H9 (cell line): Measurements from ENCODE around the gene KIF16B. TPM values are rescaled to one million over a fixed set of nuclear protein-coding genes. Genes with fewer than 3 reads are reported as not detected.

Source experiments
- DNase-seq: peaks from one replicate; pipeline ENCODE4 v3.0.0-alpha.2; 2017
- H2AFZ ChIP-seq: one replicate; pipeline ENCODE4 v1.6.1; 2013; ENCODE audit warnings: mild to moderate bottlenecking, low read length, control low read depth, moderate library complexity
- H2AK5ac ChIP-seq: 2 replicates; pipeline ENCODE4 v1.6.1; 2013; ENCODE audit warnings: low read length, control low read depth, mixed read lengths; ENCODE audit not compliant: insufficient read length
- H2BK120ac ChIP-seq: one replicate; pipeline ENCODE4 v1.6.1; 2013; ENCODE audit warnings: low read depth, mild to moderate bottlenecking, low read length, control low read depth, inconsistent platforms; ENCODE audit not compliant: poor library complexity, severe bottlenecking
- H2BK12ac ChIP-seq: 2 replicates; pipeline ENCODE4 v1.6.1; 2013; ENCODE audit warnings: low read length, control low read depth, mixed read lengths, low read depth; ENCODE audit not compliant: insufficient read length
- H2BK15ac ChIP-seq: 2 replicates; pipeline ENCODE4 v1.6.1; 2013; ENCODE audit warnings: low read depth, low read length, control low read depth
- H2BK20ac ChIP-seq: one replicate; pipeline ENCODE4 v1.6.1; 2013; ENCODE audit warnings: low read depth, mild to moderate bottlenecking, low read length, control low read depth, inconsistent platforms; ENCODE audit not compliant: poor library complexity, severe bottlenecking
- H2BK5ac ChIP-seq: 2 replicates; pipeline ENCODE4 v1.6.1; 2013; ENCODE audit warnings: low read length, control low read depth, mixed read lengths; ENCODE audit not compliant: insufficient read length
- H3K14ac ChIP-seq: 2 replicates; pipeline ENCODE4 v1.6.1; 2013; ENCODE audit warnings: low read length, control low read depth; ENCODE audit not compliant: insufficient read depth
- H3K18ac ChIP-seq: 2 replicates; pipeline ENCODE4 v1.6.1; 2013; ENCODE audit warnings: low read depth, mild to moderate bottlenecking, mixed read lengths, low read length, control low read depth; ENCODE audit not compliant: insufficient read length
- H3K23ac ChIP-seq: 2 replicates; pipeline ENCODE4 v1.6.1; 2013; ENCODE audit warnings: low read length, control low read depth, mixed read lengths, low read depth; ENCODE audit not compliant: insufficient read length
- H3K23me2 ChIP-seq: 2 replicates; pipeline ENCODE4 v1.6.1; 2013; ENCODE audit warnings: low read depth, mild to moderate bottlenecking, mixed read lengths, low read length, control low read depth; ENCODE audit not compliant: insufficient read length, poor library complexity, severe bottlenecking
- H3K27ac ChIP-seq: 2 replicates; pipeline ENCODE4 v1.5.1; 2013; ENCODE audit warnings: low read length, control low read depth, mixed read lengths, low read depth; ENCODE audit not compliant: insufficient read length
- H3K27me3 ChIP-seq: 2 replicates; pipeline ENCODE4 v1.6.1; 2013; ENCODE audit warnings: low read length, control low read depth, inconsistent platforms; ENCODE audit not compliant: insufficient read depth
- H3K4ac ChIP-seq: 2 replicates; pipeline ENCODE4 v1.6.1; 2013; ENCODE audit warnings: low read depth, mild to moderate bottlenecking, control low read depth, inconsistent platforms, low read length, moderate library complexity
- H3K4me1 ChIP-seq: 2 replicates; pipeline ENCODE4 v1.6.1; 2013; ENCODE audit warnings: low read length, control low read depth, inconsistent platforms; ENCODE audit not compliant: insufficient read depth
- H3K4me2 ChIP-seq: 2 replicates; pipeline ENCODE4 v1.6.1; 2013; ENCODE audit warnings: low read length, control low read depth, mixed read lengths; ENCODE audit not compliant: insufficient read length, insufficient read depth
- H3K56ac ChIP-seq: 2 replicates; pipeline ENCODE4 v1.6.1; 2013; ENCODE audit warnings: low read depth, mild to moderate bottlenecking, mixed read lengths, low read length, control low read depth; ENCODE audit not compliant: insufficient read length
- H3K79me1 ChIP-seq: 2 replicates; pipeline ENCODE4 v1.6.1; 2013; ENCODE audit warnings: low read depth, mild to moderate bottlenecking, moderate library complexity, low read length, control low read depth, inconsistent platforms; ENCODE audit not compliant: insufficient read depth, poor library complexity, severe bottlenecking
- H3K79me2 ChIP-seq: 2 replicates; pipeline ENCODE4 v1.6.1; 2013; ENCODE audit warnings: low read length, control low read depth, inconsistent platforms; ENCODE audit not compliant: insufficient read depth
- H3K9ac ChIP-seq: 2 replicates; pipeline ENCODE4 v1.6.1; 2013; ENCODE audit warnings: low read length, control low read depth, mixed read lengths; ENCODE audit not compliant: insufficient read length; ENCODE audit errors: extremely low read depth
- H3K9me3 ChIP-seq: one replicate; pipeline ENCODE4 v1.6.1; 2013; ENCODE audit warnings: low read depth, low read length, inconsistent platforms; ENCODE audit not compliant: control insufficient read depth
- H3T11ph ChIP-seq: one replicate; pipeline ENCODE4 v1.6.1; 2013; ENCODE audit warnings: mild to moderate bottlenecking, low read length, control low read depth, inconsistent platforms
- H4K20me1 ChIP-seq: one replicate; pipeline ENCODE4 v1.6.1; 2013; ENCODE audit not compliant: control insufficient read depth, insufficient read length, insufficient read depth
- H4K5ac ChIP-seq: 2 replicates; pipeline ENCODE4 v1.6.1; 2013; ENCODE audit warnings: low read depth, mild to moderate bottlenecking, mixed read lengths, low read length, control low read depth; ENCODE audit not compliant: insufficient read length
- H4K8ac ChIP-seq: replicated peaks from 2 replicates; pipeline ENCODE4 v1.6.1; 2013; ENCODE audit warnings: low read length, control low read depth, mixed read lengths, low read depth; ENCODE audit not compliant: insufficient read length
- H4K91ac ChIP-seq: 2 replicates; pipeline ENCODE4 v1.6.1; 2013; ENCODE audit warnings: low read depth, mild to moderate bottlenecking, moderate library complexity, mixed read lengths, low read length, control low read depth; ENCODE audit not compliant: insufficient read length
- H3K27ac Mint-ChIP-seq, 3 experiments: 2 replicates in 2 of 3; 3 replicates in 1 of 3; pipeline ENCODE4 v1.8.0; 2020 to 2021; ENCODE audit warnings: mixed read lengths in 3 of 3, mild to moderate bottlenecking in 1 of 3, moderate library complexity in 1 of 3
- H3K27me3 Mint-ChIP-seq: 2 replicates; pipeline ENCODE4 v1.8.0; 2021; ENCODE audit warnings: low read depth, mild to moderate bottlenecking, moderate library complexity, mixed read lengths
- H3K36me3 Mint-ChIP-seq, 3 experiments: 2 replicates in 2 of 3; 3 replicates in 1 of 3; pipeline ENCODE4 v1.8.0; 2020 to 2021; ENCODE audit warnings: low read depth in 3 of 3, mixed read lengths in 3 of 3; ENCODE audit not compliant: insufficient read depth in 1 of 3
- H3K4me1 Mint-ChIP-seq, 2 experiments: 2 replicates each; pipeline ENCODE4 v1.8.0; 2020; ENCODE audit warnings: mixed read lengths in 2 of 2
- H3K4me3 Mint-ChIP-seq, 2 experiments: 2 replicates in 1 of 2; 3 replicates in 1 of 2; pipeline ENCODE4 v1.8.0; 2020 to 2021; ENCODE audit warnings: mild to moderate bottlenecking in 2 of 2, mixed read lengths in 2 of 2, moderate library complexity in 1 of 2
- H3K9me3 Mint-ChIP-seq, 2 experiments: 2 replicates in 1 of 2; 3 replicates in 1 of 2; pipeline ENCODE4 v1.8.0; 2020; ENCODE audit warnings: mild to moderate bottlenecking in 2 of 2, mixed read lengths in 2 of 2, moderate library complexity in 1 of 2
- CTCF ChIP-seq: fragments of 200-600 bp; sonication (generic); conservative IDR thresholded peaks from 3 replicates; pipeline ENCODE4 v1.8.0; 2021; ENCODE audit warnings: antibody characterized with exemption, mild to moderate bottlenecking
- WGBS: extraction: QIAGEN DNeasy Blood & Tissue Kit; methylation state at CpG from one replicate; pipeline ENCODE4 v1.1.7; 2013; ENCODE audit warnings: missing lambda C conversion rate, low lambda C conversion rate, mixed read lengths; ENCODE audit not compliant: insufficient read length; ENCODE audit errors: extremely low coverage; 5-methylcytosine and 5-hydroxymethylcytosine counted together
- total RNA-seq: library from RNA; stranded (reverse); gene quantifications from 2 replicates; pipeline ENCODE4 v1.2.1, GENCODE V29; 2021

KIF16B gene
- total RNA-seq, 1 experiment from 2014 or later, result 7.4 TPM

- Histone ChIP-seq H3K79me1 (no peaks in the 10 kb centered on the region), H3K23ac (no peak overlapping the region), H3K9ac (no peak overlapping the region), H3K79me2 (no peaks in the 10 kb centered on the region), H4K20me1 (no peaks in the 10 kb centered on the region), H4K91ac (no peak overlapping the region), H3K4me2 (no peak overlapping the region), H3K9me3 (no peaks in the 10 kb centered on the region), H2BK120ac (no peak overlapping the region), H3K18ac (no peak overlapping the region), H3T11ph (no peak overlapping the region), H2BK15ac (no peak overlapping the region), H3K4ac (no peak overlapping the region), H2BK20ac (no peak overlapping the region), H4K5ac (no peak overlapping the region), H2AFZ (no peak overlapping the region), H2BK12ac (no peak overlapping the region), H3K27ac (no peak overlapping the region), H3K56ac (no peak overlapping the region), H3K14ac (no peak overlapping the region), H2BK5ac (no peak overlapping the region), H3K27me3 (no peaks in the 10 kb centered on the region), H3K23me2 (no peaks in the 10 kb centered on the region), H3K4me1 (no peaks in the 10 kb centered on the region), H4K8ac (no peak overlapping the region), H2AK5ac (no peak overlapping the region)
- Mint-ChIP-seq H3K27me3 (no peaks in the 10 kb centered on the region), H3K4me3 (no peak overlapping the region), H3K27ac (no peak overlapping the region), H3K4me1 (peaks cover 8 to 9% of the 10 kb centered on the region in 2 experiments), H3K9me3 (no peaks in the 10 kb centered on the region; a peak in 1 of 5 replicates), H3K36me3 (peaks cover 0 to 5% (median 4%) of the 10 kb centered on the region in 3 experiments; a peak in 1 of 7 replicates)
- DNase-seq, result no peak
- no CpG with 5 or more reads among the region's 3 CpGs for WGBS
- no peak for TF ChIP-seq CTCF
Measured at GRCh38 chr20:16479666-16480065, 93.6 kb downstream of the KIF16B start.
